SU-DHL-6 (cell line): ENCODE results near the gene AGL.

ENCODE experiments used
- H2AFZ ChIP-seq: fragments of 200-600 bp; sonication (generic); 2 replicates; pipeline ENCODE4 v1.6.1; 2014; ENCODE audit warnings: low read depth, mild to moderate bottlenecking, moderate library complexity, mixed read lengths, antibody characterized with exemption, low read length; ENCODE audit not compliant: severe bottlenecking
- H3F3A ChIP-seq: fragments of 200-600 bp; shearing (Covaris generic); 2 replicates; pipeline ENCODE4 v1.6.0; 2016; ENCODE audit warnings: antibody characterized with exemption, mild to moderate bottlenecking; ENCODE audit not compliant: insufficient read depth
- H3K27ac ChIP-seq: fragments of 200-600 bp; sonication (generic); 2 replicates; pipeline ENCODE4 v1.5.1; 2016; ENCODE audit warnings: low read depth, mild to moderate bottlenecking, low read length, moderate library complexity, mixed read lengths
- H3K27me3 ChIP-seq: fragments of 200-600 bp; sonication (generic), shearing (Covaris generic); 2 replicates; pipeline ENCODE4 v1.6.0; 2014; ENCODE audit warnings: mild to moderate bottlenecking, low read length
- H3K36me3 ChIP-seq: fragments of 200-600 bp; sonication (generic); 2 replicates; pipeline ENCODE4 v1.6.1; 2014; ENCODE audit warnings: mild to moderate bottlenecking, low read length, mixed read lengths
- H3K4me2 ChIP-seq: fragments of 300-600, 200-600 bp; shearing (Covaris generic), sonication (generic); 2 replicates; pipeline ENCODE4 v1.6.0; 2014; ENCODE audit warnings: low read length, low read depth, mild to moderate bottlenecking; ENCODE audit not compliant: poor library complexity, severe bottlenecking
- H3K4me3 ChIP-seq: fragments of 200-600 bp; sonication (generic); 2 replicates; pipeline ENCODE4 v1.5.1; 2014; ENCODE audit warnings: antibody characterized with exemption, low read length, mild to moderate bottlenecking, mixed read lengths; ENCODE audit not compliant: insufficient read depth, poor library complexity, severe bottlenecking
- H3K79me2 ChIP-seq: fragments of 200-600 bp; sonication (generic); 2 replicates; pipeline ENCODE4 v1.6.1; 2014; ENCODE audit warnings: mild to moderate bottlenecking, low read length, moderate library complexity; ENCODE audit not compliant: insufficient read depth
- H3K9ac ChIP-seq: fragments of 200-600 bp; sonication (generic); 2 replicates; pipeline ENCODE4 v1.7.0; 2014; ENCODE audit warnings: mild to moderate bottlenecking, low read length
- H3K9me2 ChIP-seq: fragments of 200-600 bp; sonication (generic); replicated peaks from 2 replicates; pipeline ENCODE4 v1.6.1; 2014; ENCODE audit warnings: low read length; ENCODE audit not compliant: insufficient read depth
- H3K9me3 ChIP-seq: fragments of 200-600 bp; sonication (generic); 2 replicates; pipeline ENCODE4 v1.6.1; 2014; ENCODE audit warnings: low read length, mixed read lengths; ENCODE audit not compliant: insufficient read depth
- H4K20me1 ChIP-seq: fragments of 200-600 bp; sonication (generic); 2 replicates; pipeline ENCODE4 v1.6.1; 2014; ENCODE audit warnings: low read depth, mild to moderate bottlenecking, antibody characterized with exemption, low read length, moderate library complexity, mixed read lengths
- EZH2phosphoT487 ChIP-seq: fragments of 200-600 bp; sonication (generic), shearing (Covaris generic); conservative IDR thresholded peaks from 2 replicates; pipeline ENCODE4 v1.6.1; 2018; ENCODE audit warnings: mild to moderate bottlenecking, antibody characterized with exemption, low read length, moderate library complexity, mixed read lengths
- TF ChIP-seq, protein P1 (sequence below): fragments of 200-600 bp; sonication (generic); IDR thresholded peaks from one replicate; pipeline ENCODE4 v1.5.1; 2017; ENCODE audit warnings: antibody characterized with exemption, mild to moderate bottlenecking, low read length, moderate library complexity; ENCODE audit not compliant: insufficient read depth, poor library complexity, severe bottlenecking

The AGL gene

DNA sequence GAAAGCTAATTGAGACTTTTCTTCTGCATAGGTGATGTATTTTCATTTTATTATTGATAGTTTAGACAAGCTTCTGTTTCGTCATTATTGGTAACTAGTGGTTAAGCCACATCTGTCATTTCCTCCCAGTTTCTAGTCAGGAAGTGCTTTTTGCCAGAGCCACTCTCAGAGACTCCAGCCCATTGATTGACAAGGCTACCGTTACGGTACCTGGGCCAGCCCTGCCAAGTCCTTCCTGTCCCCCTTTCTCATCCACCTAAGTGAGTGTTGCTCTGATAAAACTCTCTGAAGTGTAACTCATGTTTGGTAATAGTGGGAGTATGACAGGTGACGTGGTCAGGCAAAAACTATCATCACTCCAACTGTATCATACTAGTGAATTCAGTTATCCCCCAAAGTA, 29.6 kb upstream of the AGL start:
- no peak overlapping the region for H2AFZ ChIP-seq
- no peak overlapping the region for H3K27ac ChIP-seq
- H3K9me3 ChIP-seq: no peaks in the 10 kb centered on the region

DNA sequence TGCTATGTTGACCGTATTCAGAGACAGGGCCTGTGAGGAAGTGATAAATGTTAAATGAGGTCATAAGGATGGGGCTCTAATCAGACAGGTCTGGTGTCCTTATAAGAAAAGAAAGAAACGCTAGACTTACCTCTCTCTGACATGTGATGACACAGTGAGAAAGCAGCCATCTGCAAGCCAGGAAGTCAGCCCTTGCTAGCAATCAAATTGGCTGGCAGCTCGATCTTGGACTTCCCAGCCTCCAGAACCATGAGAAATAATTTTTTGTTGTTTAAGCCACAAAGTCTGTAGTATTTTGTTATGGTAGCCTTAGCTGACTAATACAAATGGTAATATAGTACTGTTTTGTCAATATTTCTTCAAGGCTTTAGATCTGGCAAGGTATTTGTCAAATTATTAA, 25.1 kb upstream of the AGL start:
- Histone ChIP-seq H3K79me2 (no peaks in the 10 kb centered on the region), H3K9ac (no peak overlapping the region), H2AFZ (no peak overlapping the region), H3F3A (no peaks in the 10 kb centered on the region), H3K4me2 (no peak overlapping the region), H3K27me3 (no peaks in the 10 kb centered on the region), H3K9me3 (no peaks in the 10 kb centered on the region), H3K9me2 (no peaks in the 10 kb centered on the region), H4K20me1 (no peaks in the 10 kb centered on the region), H3K27ac (no peak overlapping the region), H3K36me3 (no peaks in the 10 kb centered on the region), H3K4me3 (no peak overlapping the region)
- TF ChIP-seq EZH2phosphoT487: no peak
- TF ChIP-seq, protein P1, sequence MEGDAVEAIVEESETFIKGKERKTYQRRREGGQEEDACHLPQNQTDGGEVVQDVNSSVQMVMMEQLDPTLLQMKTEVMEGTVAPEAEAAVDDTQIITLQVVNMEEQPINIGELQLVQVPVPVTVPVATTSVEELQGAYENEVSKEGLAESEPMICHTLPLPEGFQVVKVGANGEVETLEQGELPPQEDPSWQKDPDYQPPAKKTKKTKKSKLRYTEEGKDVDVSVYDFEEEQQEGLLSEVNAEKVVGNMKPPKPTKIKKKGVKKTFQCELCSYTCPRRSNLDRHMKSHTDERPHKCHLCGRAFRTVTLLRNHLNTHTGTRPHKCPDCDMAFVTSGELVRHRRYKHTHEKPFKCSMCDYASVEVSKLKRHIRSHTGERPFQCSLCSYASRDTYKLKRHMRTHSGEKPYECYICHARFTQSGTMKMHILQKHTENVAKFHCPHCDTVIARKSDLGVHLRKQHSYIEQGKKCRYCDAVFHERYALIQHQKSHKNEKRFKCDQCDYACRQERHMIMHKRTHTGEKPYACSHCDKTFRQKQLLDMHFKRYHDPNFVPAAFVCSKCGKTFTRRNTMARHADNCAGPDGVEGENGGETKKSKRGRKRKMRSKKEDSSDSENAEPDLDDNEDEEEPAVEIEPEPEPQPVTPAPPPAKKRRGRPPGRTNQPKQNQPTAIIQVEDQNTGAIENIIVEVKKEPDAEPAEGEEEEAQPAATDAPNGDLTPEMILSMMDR: no peak

More for the DNA sequence above, 29.6 kb upstream of the AGL start:
- Histone ChIP-seq H3K9me2 (no peaks in the 10 kb centered on the region), H3K4me3 (no peak overlapping the region), H3F3A (no peaks in the 10 kb centered on the region), H4K20me1 (no peaks in the 10 kb centered on the region), H3K9ac (no peak overlapping the region), H3K79me2 (no peaks in the 10 kb centered on the region), H3K36me3 (no peaks in the 10 kb centered on the region), H3K4me2 (no peak overlapping the region), H3K27me3 (no peaks in the 10 kb centered on the region)
- TF ChIP-seq, protein P1: no peak
- TF ChIP-seq EZH2phosphoT487: no peak

DNA sequence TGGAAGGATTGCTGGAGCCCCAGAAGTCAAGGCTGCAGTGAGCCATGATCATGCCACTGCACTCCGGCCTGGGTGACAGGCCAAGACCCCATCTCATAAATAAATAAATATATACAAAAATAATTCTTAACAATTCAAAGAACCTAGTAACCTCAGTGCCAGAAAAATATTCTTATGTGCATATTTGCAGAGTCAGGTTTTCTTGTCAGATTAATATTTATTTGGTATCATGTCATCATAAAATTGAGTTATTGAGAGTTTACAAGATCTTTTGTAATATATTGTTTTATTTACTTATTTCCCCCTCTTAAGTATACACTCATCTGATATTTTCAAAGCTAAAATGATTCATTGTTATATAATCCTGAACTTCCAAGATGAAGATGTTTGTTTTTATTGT, 24.5 kb upstream of the AGL start:
- Histone ChIP-seq H2AFZ (no peak overlapping the region), H3K9me2 (no peaks in the 10 kb centered on the region), H3K27ac (no peak overlapping the region), H3K4me2 (no peak overlapping the region), H3K36me3 (no peaks in the 10 kb centered on the region), H3K4me3 (no peak overlapping the region), H3F3A (no peaks in the 10 kb centered on the region), H3K79me2 (no peaks in the 10 kb centered on the region), H3K27me3 (no peaks in the 10 kb centered on the region), H4K20me1 (no peaks in the 10 kb centered on the region), H3K9ac (no peak overlapping the region), H3K9me3 (no peaks in the 10 kb centered on the region)
- TF ChIP-seq, protein P1: no peak
- no peak for TF ChIP-seq EZH2phosphoT487

DNA sequence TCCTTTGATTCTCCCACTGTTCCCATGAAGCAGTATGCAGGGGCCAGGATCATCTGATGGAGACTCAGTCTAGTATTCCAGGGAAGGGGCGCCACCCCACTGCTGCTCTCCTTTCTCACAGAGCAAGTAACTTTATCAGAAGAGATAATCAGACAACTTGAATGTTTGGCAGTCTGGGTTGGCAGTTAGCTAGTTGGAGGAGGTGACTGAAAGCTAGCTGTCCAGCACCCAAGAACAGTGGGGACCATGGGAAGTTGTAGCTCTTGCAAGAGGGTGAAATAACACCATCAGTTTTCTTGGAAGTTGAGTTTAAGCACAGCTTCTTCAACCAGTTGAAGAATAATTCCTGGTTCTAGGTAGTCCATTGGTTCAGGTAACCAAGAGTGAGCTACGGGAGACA, 22.2 kb upstream of the AGL start:
- Histone ChIP-seq H3K9me2 (no peaks in the 10 kb centered on the region), H3K36me3 (no peaks in the 10 kb centered on the region), H3K4me2 (no peak overlapping the region), H3K27me3 (no peaks in the 10 kb centered on the region), H3K27ac (no peak overlapping the region), H2AFZ (no peak overlapping the region), H3K79me2 (no peaks in the 10 kb centered on the region), H3F3A (no peaks in the 10 kb centered on the region), H3K9me3 (no peaks in the 10 kb centered on the region), H3K4me3 (no peak overlapping the region), H4K20me1 (no peaks in the 10 kb centered on the region), H3K9ac (no peak overlapping the region)
- TF ChIP-seq EZH2phosphoT487: no peak
- TF ChIP-seq, protein P1: no peak
